Epidermal melanocyte (primary cell): ENCODE data around the gene BFAR.
"Not testable (repeated sequence)": the region's sequence is repeated elsewhere in the genome, so short reads cannot be mapped to it uniquely, and the experiment has no call there.

Experiments
- DNase-seq: peaks from one replicate; pipeline ENCODE4 v3.0.0; 2011; ENCODE audit warnings: low spot score; ENCODE audit not compliant: insufficient read length

The BFAR gene

GRCh38 chr16:14636179-14636950, 3.6 kb downstream of the BFAR start:
- not testable (repeated sequence) for DNase-seq

DNA sequence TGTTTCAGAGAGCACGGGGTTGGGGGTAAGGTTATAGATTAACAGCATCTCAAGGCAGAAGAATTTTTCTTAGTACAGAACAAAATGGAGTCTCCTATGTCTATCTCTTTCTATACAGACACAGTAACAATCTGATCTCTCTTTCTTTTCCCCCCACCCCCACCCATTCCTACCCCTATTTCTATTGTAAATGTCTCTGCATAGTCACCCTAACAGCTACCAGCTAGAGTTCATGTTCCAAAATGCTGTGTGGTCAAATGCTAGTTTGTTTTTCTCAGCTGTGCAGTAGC, 4.1 kb downstream of the BFAR start:
- not testable (repeated sequence) for DNase-seq

- no peak for DNase-seq
Observed at GRCh38 chr16:14640538-14640937, 7.8 kb downstream of the BFAR start.

DNA sequence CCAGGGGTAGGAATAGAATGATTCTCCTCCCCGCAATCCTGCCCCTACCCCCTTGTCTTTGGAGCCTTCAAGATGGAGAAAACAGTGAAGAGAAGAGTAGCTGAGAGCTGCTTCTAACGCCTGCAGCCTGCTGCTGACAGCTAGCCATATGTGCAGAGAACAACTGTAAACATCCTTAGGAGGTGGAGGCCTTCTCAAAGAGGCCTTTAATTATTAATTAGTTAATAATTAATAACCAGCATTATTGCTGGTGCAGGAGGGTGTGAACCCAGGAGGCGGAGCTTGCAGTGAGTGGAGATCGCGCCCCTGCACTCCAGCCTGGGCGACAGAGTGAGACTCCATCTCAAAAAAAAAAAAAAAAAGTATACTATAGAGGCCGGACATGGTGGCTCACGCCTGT, 8.5 kb downstream of the BFAR start:
- DNase-seq = no peak

DNA sequence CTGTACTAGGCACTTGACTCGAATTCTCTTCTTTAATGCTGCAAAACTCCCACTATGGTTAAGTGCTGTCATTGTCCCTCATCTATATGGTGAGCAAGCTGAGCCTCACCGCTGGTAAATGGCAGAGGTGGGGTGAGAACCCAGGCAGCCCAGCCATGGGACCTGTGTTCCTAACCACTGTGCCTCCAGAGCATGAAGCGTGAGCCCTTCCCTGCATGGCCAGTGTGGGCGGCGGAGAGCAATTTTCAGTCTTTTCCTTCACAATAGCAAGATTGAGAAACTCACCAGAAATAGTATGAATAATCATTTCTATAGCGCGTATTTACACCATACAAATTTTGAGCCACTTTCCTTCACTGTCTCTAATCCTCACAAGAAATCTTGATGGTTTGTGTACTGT, 9.2 kb downstream of the BFAR start:
- DNase-seq = no peak

GRCh38 chr16:14649816-14650215, 17.1 kb downstream of the BFAR start:
- no peak for DNase-seq

DNA sequence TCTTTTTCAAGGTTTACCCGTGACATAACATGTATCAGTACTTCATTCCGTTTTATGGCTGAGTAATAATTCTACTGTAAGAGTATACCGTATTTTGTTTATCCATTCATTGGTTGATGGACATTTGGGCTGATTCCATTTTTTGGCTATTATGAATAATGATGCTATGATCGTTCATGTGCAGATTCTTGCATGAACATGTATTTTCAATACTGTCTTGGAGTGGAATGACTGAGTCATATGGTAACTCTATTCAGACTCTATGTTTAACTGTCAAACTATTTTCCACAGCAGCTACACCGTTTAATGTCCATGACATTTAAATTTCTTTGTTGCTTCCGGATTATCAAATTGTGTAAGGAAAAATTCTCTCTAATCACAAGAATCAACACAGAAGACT, 17.9 kb downstream of the BFAR start:
- DNase-seq = no peak

GRCh38 chr16:14652726-14653125, 20.0 kb downstream of the BFAR start:
- no peak for DNase-seq

GRCh38 chr16:14658063-14658462, 25.3 kb downstream of the BFAR start:
- no peak for DNase-seq

DNA sequence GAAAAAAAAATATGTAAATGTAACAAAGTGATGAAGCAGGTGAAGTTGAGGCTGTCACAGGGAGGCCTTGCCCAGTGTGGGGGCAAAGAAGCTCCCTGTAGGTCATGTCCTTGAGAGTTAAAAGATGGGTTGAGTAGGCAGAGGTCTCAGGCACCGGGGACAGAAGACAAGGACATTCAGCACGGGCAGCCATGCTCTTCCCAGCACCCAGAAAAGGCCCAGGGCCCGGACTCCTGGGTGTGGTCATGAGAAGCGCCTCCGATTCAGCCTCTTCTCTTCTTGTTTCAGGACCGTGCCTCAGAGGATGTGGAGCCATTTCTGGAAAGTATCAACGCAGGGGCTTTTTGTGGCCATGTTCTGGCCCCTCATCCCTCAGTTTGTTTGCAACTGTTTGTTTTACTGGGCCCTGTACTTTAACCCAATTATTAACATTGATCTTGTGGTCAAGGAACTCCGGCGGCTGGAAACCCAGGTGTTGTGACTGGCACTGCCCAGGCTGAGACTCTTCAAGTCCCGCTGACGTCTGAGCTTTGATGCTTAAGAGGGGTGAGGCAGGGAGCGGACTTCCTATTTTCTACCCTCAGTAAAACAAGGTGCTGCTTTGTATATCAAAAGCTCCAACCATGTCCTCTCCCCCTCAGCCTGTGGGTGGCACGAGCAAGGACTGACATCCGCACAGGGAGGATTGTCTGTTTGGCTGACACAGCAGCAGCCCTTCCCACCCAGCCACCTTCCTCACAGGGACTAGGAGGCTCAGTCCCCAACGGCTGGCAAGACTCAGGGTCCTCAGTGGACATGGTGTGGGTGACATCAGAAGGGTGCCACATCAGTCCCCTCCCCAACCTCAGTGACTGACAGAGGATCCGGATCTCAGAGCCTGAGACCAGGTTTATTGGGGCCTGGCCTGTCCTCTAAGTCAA, 34.9 kb downstream of the BFAR start:
- DNase-seq = no peak

DNA sequence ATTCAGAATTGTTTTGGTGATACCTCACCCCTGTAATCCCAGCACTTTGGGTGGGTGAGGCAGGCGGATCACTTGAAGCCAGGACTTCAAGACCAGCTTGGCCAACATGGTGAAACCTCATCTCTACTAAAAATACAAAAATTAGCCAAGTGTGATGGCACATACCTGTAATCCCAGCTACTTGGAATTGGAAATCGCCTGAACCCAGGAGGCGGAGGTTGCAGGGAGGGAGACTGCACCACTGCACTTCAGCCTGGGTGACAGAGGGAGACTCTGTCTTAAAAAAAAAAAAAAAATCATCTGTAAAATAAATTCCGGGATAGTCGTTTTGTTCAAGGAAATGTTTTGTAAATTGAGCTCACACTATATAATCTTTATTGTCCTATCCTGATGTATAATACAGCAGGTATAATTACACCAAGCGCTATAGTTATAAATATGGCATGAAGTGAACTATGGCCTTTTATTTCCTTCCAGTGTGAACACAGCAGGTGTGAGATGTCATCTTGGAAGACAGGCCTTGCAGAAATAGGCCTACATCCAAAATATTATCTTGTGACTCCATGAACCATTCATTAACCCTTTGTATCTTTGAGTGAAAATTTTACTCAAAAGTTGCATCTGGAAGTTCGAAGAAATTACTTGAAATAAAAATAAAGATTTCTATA, 35.9 kb downstream of the BFAR start:
- DNase-seq = no peak

GRCh38 chr16:14669776-14670175, 37.0 kb downstream of the BFAR start:
- no peak for DNase-seq

- DNase-seq = no peak
Observed at GRCh38 chr16:14672403-14672971, 39.7 kb downstream of the BFAR start.

- no peak for DNase-seq
Observed at GRCh38 chr16:14676633-14677032, 43.9 kb downstream of the BFAR start.

- DNase-seq = no peak
Observed at GRCh38 chr16:14677627-14678026, 44.9 kb downstream of the BFAR start.

GRCh38 chr16:14678748-14679497, 46.2 kb downstream of the BFAR start:
- DNase-seq = no peak

DNA sequence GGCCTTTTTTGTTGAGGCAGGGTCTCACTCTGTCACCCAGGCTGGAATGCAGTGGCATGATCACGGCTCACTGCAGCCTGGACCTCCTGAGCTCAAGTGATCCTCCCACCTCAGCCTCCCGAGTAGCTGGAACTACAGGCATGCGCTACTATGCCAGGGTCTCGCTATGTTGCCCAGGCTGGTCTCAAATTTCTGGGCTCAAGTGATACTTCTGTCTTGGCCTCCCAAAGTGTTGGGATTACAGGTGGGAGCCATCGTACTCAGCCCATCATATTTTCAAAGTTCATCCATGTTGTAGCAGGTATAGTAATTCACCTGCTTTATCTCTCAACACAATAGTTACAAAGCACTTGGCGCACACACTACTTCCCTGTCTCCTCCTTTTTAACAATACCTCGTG, 47.6 kb downstream of the BFAR start:
- DNase-seq = not testable (repeated sequence)

- no peak for DNase-seq
Observed at GRCh38 chr16:14681115-14681514, 48.4 kb downstream of the BFAR start.

GRCh38 chr16:14682121-14682520, 49.4 kb downstream of the BFAR start:
- no peak for DNase-seq

DNA sequence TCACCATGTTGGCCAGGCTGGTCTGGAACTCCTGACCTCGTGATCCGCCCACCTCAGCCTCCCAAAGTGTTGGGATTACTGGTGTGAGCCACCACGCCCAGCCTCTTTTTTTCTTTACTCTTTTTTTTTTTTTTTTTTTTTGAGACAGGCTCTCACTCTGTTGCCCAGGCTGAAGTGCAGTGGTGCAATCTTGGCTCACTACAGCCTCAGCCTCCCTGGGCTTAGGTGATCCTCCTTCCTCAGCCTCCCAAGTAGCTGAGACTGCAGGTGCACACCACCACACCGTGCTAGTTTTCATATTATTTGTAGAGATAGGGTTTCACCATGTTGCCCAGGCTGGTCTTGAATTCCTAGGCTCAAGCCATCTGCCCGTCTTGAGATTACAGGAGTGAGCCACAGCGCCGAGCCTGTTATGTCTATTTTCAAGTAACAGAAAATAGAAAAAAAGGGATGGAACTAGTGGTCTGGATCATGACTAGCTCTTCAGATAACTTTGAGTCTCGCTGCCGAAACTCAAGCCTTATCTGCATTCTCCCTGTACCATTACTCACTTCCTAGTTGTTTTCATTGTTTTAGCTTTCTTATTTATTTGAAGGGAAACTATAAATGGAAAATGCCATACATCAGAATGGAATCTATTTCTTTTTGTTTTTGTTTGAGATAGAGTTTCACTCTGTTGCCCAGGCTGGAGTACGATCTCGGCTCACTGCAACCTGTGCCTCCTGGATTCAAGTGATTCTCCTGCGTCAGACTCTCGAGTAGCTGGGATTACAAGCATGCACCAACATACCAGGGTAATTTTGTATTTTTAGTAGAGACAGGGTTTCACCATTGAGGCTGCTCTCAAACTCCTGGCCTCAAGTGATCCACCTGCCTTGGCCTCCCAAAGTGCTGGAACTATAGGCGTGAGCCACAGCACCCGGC, 53.4 kb downstream of the BFAR start:
- not testable (repeated sequence) for DNase-seq
